Stomach (tissue), 9 donors: ENCODE measurements around the gene HELZ2. TPM values are rescaled to one million over a fixed set of nuclear protein-coding genes. Genes with fewer than 3 reads are reported as not detected.

ENCODE experiments used
- DNase-seq, 2 donors: peaks; one replicate each; pipeline versions ENCODE4 v3.0.0 to v3.0.0-alpha.2; 2013 to 2019
- H3K27ac ChIP-seq, 5 donors: fragments of 200-600 bp in 4 of 5; sonication (generic) in 4 of 5; one replicate each; pipeline ENCODE4 v1.5.1; 2013 to 2019; ENCODE audit warnings: mild to moderate bottlenecking in 1 of 5, moderate library complexity in 1 of 5
- H3K27me3 ChIP-seq, 3 donors: fragments of 200-600 bp; sonication (generic); one replicate each; pipeline ENCODE4 v1.5.1; 2017 to 2019; ENCODE audit warnings: mixed run types in 1 of 3
- H3K36me3 ChIP-seq, 4 donors: fragments of 200-600 bp; sonication (generic); 1 replicate in 3 of 4; 2 replicates in 1 of 4; pipeline ENCODE4 v1.5.1; 2016 to 2019
- H3K4me1 ChIP-seq, 4 donors: fragments of 200-600 bp; sonication (generic); one replicate each; pipeline ENCODE4 v1.5.1; 2016 to 2019
- H3K4me3 ChIP-seq, 4 donors: fragments of 200-600 bp; sonication (generic) in 3 of 4; one replicate each; pipeline ENCODE4 v1.5.1; 2016 to 2019; ENCODE audit warnings: mild to moderate bottlenecking in 1 of 4
- H3K9me3 ChIP-seq, 4 donors: fragments of 200-600 bp; sonication (generic); one replicate each; pipeline ENCODE4 v1.5.1; 2016 to 2019
- CTCF ChIP-seq, 7 experiments: fragments of 450-650 bp in 4 of 7; fragments of 200-600 bp in 3 of 7; sonication (generic) in 3 of 7; IDR thresholded peaks; one replicate each; pipeline ENCODE4 v1.5.1; 2016 to 2019; ENCODE audit warnings: antibody characterized with exemption in 7 of 7, control low read depth in 2 of 7, mild to moderate bottlenecking in 1 of 7
- EP300 ChIP-seq: sonication (generic); formaldehyde crosslinking; IDR thresholded peaks from one replicate; pipeline ENCODE4 v1.6.1; 2017; ENCODE audit warnings: antibody characterized with exemption
- POLR2A ChIP-seq, 4 donors: fragments of 450-650 bp; IDR thresholded peaks; one replicate each; pipeline ENCODE4 v1.6.1; 2016; ENCODE audit warnings: antibody characterized with exemption in 4 of 4, control low read depth in 2 of 4, mild to moderate bottlenecking in 1 of 4, moderate library complexity in 1 of 4
- POLR2AphosphoS5 ChIP-seq, 3 donors: sonication (generic); formaldehyde crosslinking; IDR thresholded peaks; one replicate each; pipeline ENCODE4 v1.6.1; 2016; ENCODE audit warnings: antibody characterized with exemption in 3 of 3
- WGBS, 5 donors: extraction: QIAGEN DNeasy Blood & Tissue Kit in 3 of 5; methylation state at CpG; one replicate each; pipeline versions ENCODE4 v1.1.5 to v1.1.7; 2013 to 2018; 5-methylcytosine and 5-hydroxymethylcytosine counted together
- intact Hi-C: fragments of 100-400 bp; cut with DNase I; formaldehyde crosslinking; loops from one replicate; pipeline ENCODE4 v1.15.1; 2023; ENCODE audit warnings: low total_unique reads
- polyA plus RNA-seq, 3 donors: library from polyadenylated mRNA; stranded (reverse); fragments of 200-250 nt; gene quantifications; one replicate each; pipeline ENCODE4 v1.2.3, GENCODE V29; 2013
- total RNA-seq, 5 donors: library from RNA; depleted of rRNA; stranded (reverse); fragments of >200 nt; gene quantifications; one replicate each; pipeline versions ENCODE4 v1.1.0 to v1.2.3, GENCODE V29; 2014 to 2016
- donor health status: healthy with polysubstance abuse.
- donor health status: Bipolar disorder and iron deficiency.
- donor health status: healthy.

Gene HELZ2
- total and polyA plus RNA-seq, 8 donors, result 4.4 to 95.5 (median 30.1) TPM

GRCh38 chr20:63619505-63619904 lies 45.5 kb upstream of the HELZ2 start:
- WGBS, 5 donors, result 85 to 87% (median 86%) methylated on average over 13 of the region's 13 CpGs
- Histone ChIP-seq H3K36me3 (peaks cover 0 to 52% (median 48%) of the 10 kb centered on the region in 4 donors), H3K4me3 (no peak overlapping the region), H3K4me1 (peaks cover 0 to 5% (median 2%) of the 10 kb centered on the region in 4 donors), H3K27me3 (no peaks in the 10 kb centered on the region), H3K9me3 (no peaks in the 10 kb centered on the region), H3K27ac (no peak overlapping the region)
- intact Hi-C loops, result no loop called here
- TF ChIP-seq EP300, result no peak
- TF ChIP-seq CTCF (IDR thresholded peaks at IDR 0.05), result no peak
- TF ChIP-seq POLR2A (IDR thresholded peaks at IDR 0.05), result no peak
- no peak for DNase-seq

GRCh38 chr20:63619086-63619485 lies 45.0 kb upstream of the HELZ2 start:
- Histone ChIP-seq H3K4me1 (peaks cover 0 to under 1% (median under 1%) of the 10 kb centered on the region in 4 donors), H3K36me3 (peaks cover 0 to 52% (median 49%) of the 10 kb centered on the region in 4 donors), H3K27me3 (no peaks in the 10 kb centered on the region), H3K9me3 (no peaks in the 10 kb centered on the region), H3K27ac (no peak overlapping the region), H3K4me3 (no peak overlapping the region)
- DNase-seq, result no peak
- TF ChIP-seq CTCF (IDR thresholded peaks at IDR 0.05), result no peak
- TF ChIP-seq POLR2AphosphoS5 (IDR thresholded peaks at IDR 0.05), result no peak
- no peak for TF ChIP-seq EP300
- TF ChIP-seq POLR2A (IDR thresholded peaks at IDR 0.05), result no peak
- WGBS, 5 donors, result 95 to 96% (median 96%) methylated on average over 16 of the region's 16 CpGs
- intact Hi-C loops, result no loop called here

GRCh38 chr20:63618291-63618980 lies 44.4 kb upstream of the HELZ2 start:
- H3K27ac ChIP-seq, result no peak overlapping the region
- no peaks in the 10 kb centered on the region for H3K4me1 ChIP-seq
- no peaks in the 10 kb centered on the region for H3K27me3 ChIP-seq
- 82 to 90% (median 86%) methylated on average over 7 to 11 of the region's 11 CpGs for WGBS, 5 donors
- intact Hi-C loops, result no loop called here
- peaks cover 0 to 57% (median 52%) of the 10 kb centered on the region in 4 donors for H3K36me3 ChIP-seq
- no peak for DNase-seq
- H3K9me3 ChIP-seq, result no peaks in the 10 kb centered on the region
- H3K4me3 ChIP-seq, result no peak overlapping the region
- TF ChIP-seq EP300, result no peak
- no peak for TF ChIP-seq CTCF (IDR thresholded peaks at IDR 0.05)
- no peak for TF ChIP-seq POLR2AphosphoS5 (IDR thresholded peaks at IDR 0.05)

- no peak overlapping the region for H3K4me3 ChIP-seq
- H3K36me3 ChIP-seq, result peaks cover 0 to 59% (median 55%) of the 10 kb centered on the region in 4 donors
- no peaks in the 10 kb centered on the region for H3K27me3 ChIP-seq
- DNase-seq, result no peak
- H3K9me3 ChIP-seq, result no peaks in the 10 kb centered on the region
- no peak for TF ChIP-seq CTCF (IDR thresholded peaks at IDR 0.05)
- TF ChIP-seq EP300, result no peak
- TF ChIP-seq POLR2A (IDR thresholded peaks at IDR 0.05), result no peak
- TF ChIP-seq POLR2AphosphoS5 (IDR thresholded peaks at IDR 0.05), result no peak
- no peak overlapping the region for H3K27ac ChIP-seq
- H3K4me1 ChIP-seq, result no peaks in the 10 kb centered on the region
- intact Hi-C loops, result no loop called here
- 84 to 98% (median 88%) methylated on average over 8 of the region's 8 CpGs for WGBS, 5 donors
Observed at GRCh38 chr20:63617876-63618265, 43.8 kb upstream of the HELZ2 start.
